HepG2 (cell line): Measurements from ENCODE around the gene ANXA5. TPM values are rescaled to one million over a fixed set of nuclear protein-coding genes. Genes with fewer than 3 reads are reported as not detected.

Experiments
- ATAC-seq: fragments of 200-7000 bp; cut with Tn5 transposase; 3 replicates; pipeline ENCODE4 v1.9.1; 2020; ENCODE audit warnings: mild to moderate bottlenecking, moderate library complexity
- BruUV-seq: library from RNA; stranded (reverse); fragments of 400-500 nt; replicated peaks from 2 replicates; lab custom pipeline; 2021; lab: Mats Ljungman, UMichigan
- CTCF ChIA-PET: fragments of 300-600 bp; formaldehyde crosslinking; extraction: SDS; loops from one replicate; lab custom pipeline; 2021; ENCODE audit warnings: low total read pairs, inconsistent platforms, low intra/inter-chr PET ratio; lab: Yijun Ruan, JAX
- POLR2A ChIA-PET: fragments of 350-600 bp; sonication (Branson Sonifier 250); formaldehyde crosslinking; loops from one replicate; lab custom pipeline; 2020; ENCODE audit warnings: antibody characterized with exemption, inconsistent platforms; lab: Yijun Ruan, JAX
- DNase-seq: peaks from one replicate; pipeline ENCODE4 v3.0.0-alpha.2; 2015; ENCODE audit warnings: low spot score
- FAIRE-seq: peaks from 3 replicates; lab custom pipeline; 2011; peaks lifted over from hg19 to GRCh38; lab: Jason Lieb, UNC
- H2AFZ ChIP-seq: one replicate; pipeline ENCODE4 v1.6.1; 2011; ENCODE audit warnings: low read length, inconsistent platforms
- H3K27ac ChIP-seq: fragments of 300-600 bp; 3 replicates; pipeline ENCODE4 v1.8.0; 2011; ENCODE audit warnings: mixed run types, mild to moderate bottlenecking, mixed read lengths, low read length, inconsistent platforms; ENCODE audit not compliant: insufficient read depth; ENCODE audit errors: extremely low read length
- H3K27me3 ChIP-seq, 2 experiments: fragments of 200-600 bp in 1 of 2; 2 replicates in 1 of 2; 3 replicates in 1 of 2; pipeline versions ENCODE4 v1.6.0 to v1.8.0; 2011; ENCODE audit warnings: low read length in 2 of 2, mild to moderate bottlenecking in 2 of 2, moderate library complexity in 2 of 2, inconsistent platforms in 1 of 2; ENCODE audit not compliant: insufficient read depth in 2 of 2, control insufficient read depth in 1 of 2
- H3K36me3 ChIP-seq, 2 experiments: fragments of 200-600 bp in 1 of 2; replicated peaks in 1 of 2; 2 replicates in 1 of 2; 3 replicates in 1 of 2; pipeline versions ENCODE4 v1.5.1 to v1.8.0; 2011; ENCODE audit warnings: low read length in 2 of 2, inconsistent platforms in 1 of 2; ENCODE audit not compliant: insufficient read depth in 2 of 2, control insufficient read depth in 1 of 2
- H3K4me1 ChIP-seq: 2 replicates; pipeline ENCODE4 v1.5.1; 2012; ENCODE audit warnings: low read length, inconsistent platforms; ENCODE audit not compliant: insufficient read depth
- H3K4me2 ChIP-seq: 2 replicates; pipeline ENCODE4 v1.6.0; 2011; ENCODE audit warnings: low read depth, low read length, inconsistent platforms
- H3K4me3 ChIP-seq, 3 experiments: fragments of 200-600 bp in 1 of 3; sonication (generic), shearing (Covaris generic) in 1 of 3; replicated peaks in 1 of 3; 2 replicates each; pipeline ENCODE4 v1.5.1; 2011 to 2016; ENCODE audit warnings: low read length in 3 of 3, inconsistent platforms in 2 of 3, low read depth in 2 of 3, mild to moderate bottlenecking in 2 of 3, control low read depth in 1 of 3, mixed read lengths in 1 of 3; ENCODE audit not compliant: insufficient read depth in 1 of 3
- H3K79me2 ChIP-seq: one replicate; pipeline ENCODE4 v1.6.1; 2011; ENCODE audit warnings: low read length, inconsistent platforms; ENCODE audit not compliant: insufficient read depth
- H3K9ac ChIP-seq: 2 replicates; pipeline ENCODE4 v1.6.0; 2011; ENCODE audit warnings: mild to moderate bottlenecking, low read depth, low read length, inconsistent platforms; ENCODE audit not compliant: insufficient read depth
- H3K9me3 ChIP-seq: 2 replicates; pipeline ENCODE4 v1.5.1; 2012; ENCODE audit warnings: mild to moderate bottlenecking, low read length
- H4K20me1 ChIP-seq: 2 replicates; pipeline ENCODE4 v1.6.0; 2011; ENCODE audit warnings: inconsistent platforms, mild to moderate bottlenecking, low read length, moderate library complexity; ENCODE audit not compliant: insufficient read depth
- ARID4A ChIP-seq: sonication (generic); formaldehyde crosslinking; IDR thresholded peaks from 2 replicates; pipeline ENCODE4 v1.5.0; 2020; ENCODE audit warnings: mild to moderate bottlenecking, missing genetic modification reagents, borderline replicate concordance
- CBX2 ChIP-seq, 2 experiments: fragments of 200-600 bp in 1 of 2; sonication (generic); formaldehyde crosslinking in 1 of 2; IDR thresholded peaks; 2 replicates each; pipeline versions ENCODE4 v1.7.0 to v1.8.1; 2018 to 2022; ENCODE audit warnings: low read depth in 2 of 2, low read length in 1 of 2, mild to moderate bottlenecking in 1 of 2, missing genetic modification reagents in 1 of 2
- GZF1 ChIP-seq: sonication (generic); formaldehyde crosslinking; IDR thresholded peaks from 2 replicates; pipeline ENCODE4 v1.5.1; 2020; ENCODE audit warnings: mild to moderate bottlenecking, missing genetic modification reagents
- HINFP ChIP-seq: sonication (generic); formaldehyde crosslinking; IDR thresholded peaks from 2 replicates; pipeline ENCODE4 v1.4.0; 2020; ENCODE audit warnings: low read depth, mild to moderate bottlenecking, missing genetic modification reagents
- NCOA5 ChIP-seq: sonication (generic); formaldehyde crosslinking; IDR thresholded peaks from 2 replicates; pipeline ENCODE4 v1.4.0; 2020; ENCODE audit warnings: missing genetic modification reagents
- YEATS2 ChIP-seq: sonication (generic); formaldehyde crosslinking; IDR thresholded peaks from 2 replicates; pipeline ENCODE4 v1.4.0; 2020; ENCODE audit warnings: missing genetic modification reagents, borderline replicate concordance
- ZKSCAN8 ChIP-seq: IDR thresholded peaks from 2 replicates; pipeline ENCODE4 v1.6.1; 2016; ENCODE audit warnings: borderline replicate concordance, missing genetic modification reagents, missing compliant biosample characterization
- ZNF235 ChIP-seq: sonication (generic); formaldehyde crosslinking; IDR thresholded peaks from 2 replicates; pipeline ENCODE4 v1.8.1; 2023; ENCODE audit warnings: mild to moderate bottlenecking, missing genetic modification reagents, borderline replicate concordance
- WGBS: methylation state at CpG from one replicate; pipeline ENCODE4 v1.1.6; 2017; ENCODE audit warnings: low lambda C conversion rate; 5-methylcytosine and 5-hydroxymethylcytosine counted together
- in situ Hi-C: cut with HindIII; loops from 2 replicates; pipeline ENCODE4 v1.10.0; 2017; ENCODE audit warnings: low pct_unique_long_range_greater_than_20kb; ENCODE audit not compliant: extremely low pct_ligation_motif_present
- intact Hi-C: fragments of 100-400 bp; cut with micrococcal nuclease; formaldehyde crosslinking; loops from one replicate; pipeline ENCODE4 v1.10.0; 2022; ENCODE audit not compliant: unreplicated experiment
- polyA plus RNA-seq, 8 experiments: library from polyadenylated mRNA; depleted of rRNA in 3 of 8; stranded (reverse) in 7 of 8; unstranded in 1 of 8; fragments of >200 nt; fragmentation: Illumina TruSeq in 4 of 8; extraction: Trizol in 4 of 8; gene quantifications; 2 replicates each; pipeline versions ENCODE4 v1.2.1 to v1.2.3, GENCODE V29; 2011 to 2016; ENCODE audit warnings: low read depth in 4 of 8, missing spikeins in 1 of 8, mixed read lengths in 1 of 8; ENCODE audit not compliant: insufficient read depth in 1 of 8
- total RNA-seq, 5 experiments: library from RNA; depleted of rRNA; stranded (reverse); fragments of >200 nt; fragmentation: Illumina TruSeq; extraction: Trizol; gene quantifications; 2 replicates each; pipeline ENCODE4 v1.2.3, GENCODE V29; 2016; ENCODE audit warnings: low read depth in 1 of 5

ANXA5 gene
- total and polyA plus RNA-seq, 2 of the 13 experiments (the other 11 are each of a cell fraction or from before 2014, with no cell fraction given): 209 to 342 TPM

GRCh38 chr4:121697564-121697963 is 784 bp upstream of the ANXA5 start:
- Histone ChIP-seq H3K4me3 (peak overlapping the region; percentile 80 to 97 (median 97)), H3K4me2 (peak overlapping the region; percentile 91), H3K36me3 (no peaks in the 10 kb centered on the region), H3K27ac (no peak overlapping the region), H3K4me1 (peaks cover 40% of the 10 kb centered on the region), H4K20me1 (peaks cover 15% of the 10 kb centered on the region), H3K9me3 (no peaks in the 10 kb centered on the region; the same call in 1 of the 2 replicates), H3K27me3 (peaks cover 0 to 17% of the 10 kb centered on the region in 2 experiments; a peak in 4 of 5 replicates), H3K9ac (peak overlapping the region; percentile 88), H2AFZ (peak overlapping the region; percentile 77), H3K79me2 (peaks cover 38% of the 10 kb centered on the region)
- DNase-seq: no peak
- TSS peak; percentile 87 for BruUV-seq
- FAIRE-seq: no peak
- 9% methylated on average over 9 of the region's 9 CpGs for WGBS
- ATAC-seq: peak; percentile 11
- in situ Hi-C loops: no loop called here
- intact Hi-C loops: loop anchor here (1.0 to 5.0 kb wide), 2 partner anchors 29 to 175 kb away; partner anchors contain the start of gene BBS7
- TF ChIP-seq ARID4A (CRISPR knock-in tag): no peak
- no peak for TF ChIP-seq ZKSCAN8 (CRISPR knock-in tag)
- TF ChIP-seq HINFP (CRISPR knock-in tag): no peak
- no peak for TF ChIP-seq YEATS2 (CRISPR knock-in tag)
- no peak for TF ChIP-seq GZF1 (CRISPR knock-in tag)
- no peak for TF ChIP-seq ZNF235
- TF ChIP-seq CBX2 (IDR thresholded peaks at IDR 0.05; ENCODE audit: low read depth, low read length): 0 out of 2 replicates have a peak, but pooled peaks have one; percentile 58
- TF ChIP-seq CBX2 (CRISPR knock-in tag; IDR thresholded peaks at IDR 0.05; ENCODE audit: low read depth): no peak
- no peak for TF ChIP-seq NCOA5
- CTCF ChIA-PET: interaction anchor here (1.0 kb wide), 1 partner anchor 29 kb away, joined by 4 read pairs; no protein-coding TSS in a partner anchor
- POLR2A ChIA-PET: interaction anchor here (0.9 to 2.0 kb wide), 5 partner anchors 11 to 55 kb away, joined by 3 to 38 read pairs (median 7); no protein-coding TSS in a partner anchor
